Smooth muscle cell (in vitro differentiated cells): Measurements from ENCODE around the gene PLCB4. TPM values are rescaled to one million over a fixed set of nuclear protein-coding genes. Genes with fewer than 3 reads are reported as not detected.

Source experiments
- DNase-seq: peaks from one replicate; lab custom pipeline; 2025; ENCODE audit not compliant: unreplicated experiment; lab: John Stamatoyannopoulos, UW
- H2AFZ ChIP-seq: fragments of 200-600 bp; sonication (generic); 2 replicates; pipeline ENCODE4 v1.6.0; 2016; ENCODE audit warnings: antibody characterized with exemption, low read depth, mild to moderate bottlenecking
- H3F3A ChIP-seq: fragments of 200-600 bp; sonication (generic); 2 replicates; pipeline ENCODE4 v1.6.0; 2017; ENCODE audit warnings: antibody characterized with exemption, low read depth
- H3K27ac ChIP-seq: fragments of 200-600 bp; sonication (generic); 2 replicates; pipeline ENCODE4 v1.5.1; 2016; ENCODE audit warnings: low read depth, mild to moderate bottlenecking
- H3K27me3 ChIP-seq: fragments of 200-600 bp; sonication (generic); 2 replicates; pipeline ENCODE4 v1.6.1; 2016; ENCODE audit warnings: low read depth, mild to moderate bottlenecking
- H3K36me3 ChIP-seq: fragments of 200-600 bp; sonication (generic); 2 replicates; pipeline ENCODE4 v1.5.1; 2016; ENCODE audit warnings: low read depth
- H3K4me1 ChIP-seq: fragments of 200-600 bp; sonication (generic); 2 replicates; pipeline ENCODE4 v1.5.1; 2016; ENCODE audit warnings: low read depth
- H3K4me2 ChIP-seq: fragments of 200-600 bp; sonication (generic); 2 replicates; pipeline ENCODE4 v1.6.0; 2016; ENCODE audit warnings: mild to moderate bottlenecking
- H3K4me3 ChIP-seq: fragments of 200-600 bp; sonication (generic); 2 replicates; pipeline ENCODE4 v1.5.1; 2016; ENCODE audit warnings: mild to moderate bottlenecking
- H3K79me2 ChIP-seq: fragments of 200-600 bp; sonication (generic); 2 replicates; pipeline ENCODE4 v1.6.0; 2016; ENCODE audit warnings: low read depth, mild to moderate bottlenecking
- H3K9ac ChIP-seq: fragments of 200-600 bp; sonication (generic); 2 replicates; pipeline ENCODE4 v1.6.0; 2016; ENCODE audit warnings: low read depth
- H3K9me3 ChIP-seq: fragments of 200-600 bp; sonication (generic); replicated peaks from 2 replicates; pipeline ENCODE4 v1.5.1; 2016; ENCODE audit warnings: low read depth
- H4K20me1 ChIP-seq: fragments of 200-600 bp; sonication (generic); 2 replicates; pipeline ENCODE4 v1.6.0; 2016; ENCODE audit warnings: low read depth
- WGBS: methylation state at CpG from one replicate; pipeline ENCODE4 v1.1.7; 2016; ENCODE audit warnings: low lambda C conversion rate; 5-methylcytosine and 5-hydroxymethylcytosine counted together
- polyA plus RNA-seq: library from polyadenylated mRNA; unstranded; fragments of >200 nt; fragmentation: Nextera tagmentation; extraction: Ambion mirVana; gene quantifications from 2 replicates; pipeline ENCODE4 v1.2.1, GENCODE V29; 2016
- total RNA-seq: library from RNA; depleted of rRNA; stranded (reverse); fragments of >200 nt; gene quantifications from 2 replicates; pipeline ENCODE4 v1.2.3, GENCODE V29; 2014
- TF ChIP-seq, protein P1 (sequence below): fragments of 200-600 bp; sonication (generic); IDR thresholded peaks from 2 replicates; pipeline ENCODE4 v1.5.1; 2017; ENCODE audit warnings: borderline replicate concordance, mild to moderate bottlenecking, antibody characterized with exemption; ENCODE audit not compliant: insufficient read depth, poor library complexity, severe bottlenecking

The PLCB4 gene
- total and polyA plus RNA-seq, 2 experiments from 2014 or later = 3.0 to 5.3 TPM

DNA sequence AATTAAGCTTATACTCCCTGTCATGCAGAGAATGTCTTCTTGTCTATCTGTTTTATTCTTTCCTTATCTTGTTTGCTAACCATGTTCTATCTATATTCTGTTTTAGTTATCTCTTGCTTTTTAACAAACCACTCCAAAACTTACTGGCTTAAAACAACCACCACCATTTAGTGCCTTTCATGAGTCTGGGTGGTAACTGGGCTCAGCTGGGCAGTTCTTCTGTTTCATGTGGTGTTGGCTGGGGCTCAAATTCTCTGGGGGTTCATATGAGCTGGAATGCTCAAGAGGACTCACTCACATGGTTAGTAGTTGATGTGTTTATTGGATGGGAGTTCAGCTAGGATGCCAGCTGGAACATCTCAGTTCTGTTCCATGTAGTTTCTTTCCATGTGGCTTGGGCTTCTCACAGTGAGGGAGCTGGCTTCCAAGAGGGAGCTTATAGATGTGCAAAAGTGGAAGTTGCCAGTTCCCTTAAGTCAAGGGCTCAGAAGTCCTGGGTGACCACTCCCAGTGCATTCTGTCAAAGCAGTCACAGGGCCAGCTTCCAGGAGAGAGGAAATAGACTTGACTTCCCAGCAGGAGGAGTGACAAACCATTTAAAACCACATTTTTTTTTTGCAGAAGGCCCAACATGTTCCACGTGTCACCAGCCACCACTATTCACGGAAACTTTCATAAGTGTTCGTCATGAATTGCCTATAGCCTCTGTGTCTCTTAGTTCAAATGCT lies 70.4 kb downstream of the PLCB4 start:
- no peak overlapping the region for H3K4me2 ChIP-seq
- H3F3A ChIP-seq = no peaks in the 10 kb centered on the region
- no peaks in the 10 kb centered on the region for H3K79me2 ChIP-seq
- H3K4me1 ChIP-seq = no peaks in the 10 kb centered on the region
- no peaks in the 10 kb centered on the region for H3K27me3 ChIP-seq
- TF ChIP-seq, protein P1, sequence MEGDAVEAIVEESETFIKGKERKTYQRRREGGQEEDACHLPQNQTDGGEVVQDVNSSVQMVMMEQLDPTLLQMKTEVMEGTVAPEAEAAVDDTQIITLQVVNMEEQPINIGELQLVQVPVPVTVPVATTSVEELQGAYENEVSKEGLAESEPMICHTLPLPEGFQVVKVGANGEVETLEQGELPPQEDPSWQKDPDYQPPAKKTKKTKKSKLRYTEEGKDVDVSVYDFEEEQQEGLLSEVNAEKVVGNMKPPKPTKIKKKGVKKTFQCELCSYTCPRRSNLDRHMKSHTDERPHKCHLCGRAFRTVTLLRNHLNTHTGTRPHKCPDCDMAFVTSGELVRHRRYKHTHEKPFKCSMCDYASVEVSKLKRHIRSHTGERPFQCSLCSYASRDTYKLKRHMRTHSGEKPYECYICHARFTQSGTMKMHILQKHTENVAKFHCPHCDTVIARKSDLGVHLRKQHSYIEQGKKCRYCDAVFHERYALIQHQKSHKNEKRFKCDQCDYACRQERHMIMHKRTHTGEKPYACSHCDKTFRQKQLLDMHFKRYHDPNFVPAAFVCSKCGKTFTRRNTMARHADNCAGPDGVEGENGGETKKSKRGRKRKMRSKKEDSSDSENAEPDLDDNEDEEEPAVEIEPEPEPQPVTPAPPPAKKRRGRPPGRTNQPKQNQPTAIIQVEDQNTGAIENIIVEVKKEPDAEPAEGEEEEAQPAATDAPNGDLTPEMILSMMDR = no peak
- H2AFZ ChIP-seq = no peak overlapping the region
- no peaks in the 10 kb centered on the region for H3K36me3 ChIP-seq
- no peak overlapping the region for H3K4me3 ChIP-seq
- no peaks in the 10 kb centered on the region for H3K9me3 ChIP-seq
- DNase-seq = no peak
- no peak overlapping the region for H3K9ac ChIP-seq
- 97% methylated on average over 3 of the region's 3 CpGs for WGBS
- H4K20me1 ChIP-seq = no peaks in the 10 kb centered on the region
- H3K27ac ChIP-seq = no peak overlapping the region

- Histone ChIP-seq H3K27ac (no peak overlapping the region), H2AFZ (no peak overlapping the region), H3F3A (no peaks in the 10 kb centered on the region), H3K79me2 (no peaks in the 10 kb centered on the region), H3K4me2 (no peak overlapping the region), H3K36me3 (no peaks in the 10 kb centered on the region), H3K4me1 (no peaks in the 10 kb centered on the region), H4K20me1 (no peaks in the 10 kb centered on the region), H3K4me3 (no peak overlapping the region), H3K9me3 (no peaks in the 10 kb centered on the region), H3K9ac (no peak overlapping the region), H3K27me3 (no peaks in the 10 kb centered on the region)
- no peak for DNase-seq
- TF ChIP-seq, protein P1 = no peak
- WGBS = 84% methylated on average over 8 of the region's 8 CpGs
These were observed 71.4 kb downstream of the PLCB4 start for GRCh38 chr20:9140162-9140760.

DNA sequence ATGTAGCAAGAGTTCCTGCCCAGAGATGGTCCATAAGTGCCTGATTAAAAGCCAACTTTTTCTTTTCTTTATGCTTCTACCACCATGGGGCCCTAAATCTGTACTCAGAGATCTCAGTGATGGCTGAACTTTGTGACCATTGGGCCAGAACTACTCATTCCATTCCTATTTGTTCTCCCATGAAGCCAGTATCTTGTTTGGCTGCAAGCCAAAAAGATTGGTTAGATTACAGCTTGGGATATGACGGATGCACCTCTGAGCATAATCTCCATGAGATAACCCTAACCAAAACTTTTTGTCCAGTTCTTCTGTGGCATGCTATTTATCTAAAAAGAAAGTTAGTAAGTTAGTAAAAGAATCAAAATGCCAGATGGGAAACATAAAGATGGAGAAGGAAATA lies 72.2 kb downstream of the PLCB4 start:
- Histone ChIP-seq H3K4me3 (no peak overlapping the region), H3K79me2 (no peaks in the 10 kb centered on the region), H3K4me1 (no peaks in the 10 kb centered on the region), H3K9ac (no peak overlapping the region), H3K27ac (no peak overlapping the region), H3K9me3 (no peaks in the 10 kb centered on the region), H3K4me2 (no peak overlapping the region), H3K36me3 (no peaks in the 10 kb centered on the region), H3K27me3 (no peaks in the 10 kb centered on the region), H3F3A (no peaks in the 10 kb centered on the region), H4K20me1 (no peaks in the 10 kb centered on the region), H2AFZ (no peak overlapping the region)
- no peak for DNase-seq
- 92% methylated on average over 1 of the region's 1 CpG for WGBS
- TF ChIP-seq, protein P1 = no peak

GRCh38 chr20:9141921-9142320 lies 73.0 kb downstream of the PLCB4 start:
- H3K4me1 ChIP-seq = no peaks in the 10 kb centered on the region
- no peak overlapping the region for H3K4me3 ChIP-seq
- H3K27me3 ChIP-seq = no peaks in the 10 kb centered on the region
- TF ChIP-seq, protein P1 = no peak
- H3K27ac ChIP-seq = no peak overlapping the region
- H3K79me2 ChIP-seq = no peaks in the 10 kb centered on the region
- no peaks in the 10 kb centered on the region for H3K36me3 ChIP-seq
- DNase-seq = no peak
- no peak overlapping the region for H3K9ac ChIP-seq
- H2AFZ ChIP-seq = no peak overlapping the region
- no peak overlapping the region for H3K4me2 ChIP-seq
- no peaks in the 10 kb centered on the region for H3K9me3 ChIP-seq
- H3F3A ChIP-seq = no peaks in the 10 kb centered on the region
- H4K20me1 ChIP-seq = no peaks in the 10 kb centered on the region
